AG09309 (cell line): ENCODE measurements around the gene UBE3B.

Experiments used
- DNase-seq: peaks from one replicate; pipeline ENCODE4 v3.0.0-alpha.2; 2010; ENCODE audit warnings: low read depth
- H3K4me3 ChIP-seq: 2 replicates; pipeline ENCODE4 v1.5.1; 2011; ENCODE audit warnings: mild to moderate bottlenecking, low read depth, low read length, moderate library complexity; ENCODE audit not compliant: control insufficient read depth
- CTCF ChIP-seq: IDR thresholded peaks from 2 replicates; pipeline ENCODE4 v1.5.1; 2011; ENCODE audit warnings: mild to moderate bottlenecking, low read depth, low read length, inconsistent platforms; ENCODE audit not compliant: insufficient read depth, control insufficient read depth; ENCODE audit errors: missing control alignments

Gene UBE3B

GRCh38 chr12:109513977-109514376 is 36.5 kb downstream of the UBE3B start:
- H3K4me3 ChIP-seq: no peak overlapping the region
- no peak for DNase-seq
- no peak for TF ChIP-seq CTCF

- no peak for TF ChIP-seq CTCF
- DNase-seq: no peak
- H3K4me3 ChIP-seq: no peak overlapping the region
Observed at GRCh38 chr12:109517619-109518018, 40.2 kb downstream of the UBE3B start.

GRCh38 chr12:109518820-109519665 is 41.6 kb downstream of the UBE3B start:
- DNase-seq: peak; percentile 75
- no peak overlapping the region for H3K4me3 ChIP-seq
- peak; percentile 87 for TF ChIP-seq CTCF

DNA sequence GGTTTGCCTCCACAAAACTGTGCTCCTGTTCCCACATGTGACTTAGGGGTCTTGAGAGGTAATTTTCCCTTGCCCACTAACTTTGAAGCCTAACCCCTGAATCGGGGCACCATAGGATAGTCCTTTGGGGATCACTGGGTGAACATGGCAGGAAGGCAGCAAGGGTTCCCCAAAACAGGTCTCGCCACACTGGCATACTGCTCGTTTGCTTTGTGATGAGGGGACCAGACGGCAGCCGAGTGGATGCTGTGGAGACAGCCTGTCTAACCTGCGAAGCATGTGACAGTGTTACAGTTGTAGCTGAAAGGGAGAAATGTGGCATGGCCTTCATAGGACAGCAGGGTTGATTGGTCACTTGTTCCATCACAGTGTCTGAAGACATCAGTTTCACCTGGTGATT is 42.4 kb downstream of the UBE3B start:
- no peak overlapping the region for H3K4me3 ChIP-seq
- no peak for TF ChIP-seq CTCF

GRCh38 chr12:109521831-109522230 is 44.4 kb downstream of the UBE3B start:
- no peak for DNase-seq
- H3K4me3 ChIP-seq: no peak overlapping the region
- no peak for TF ChIP-seq CTCF

More for the DNA sequence above, 42.4 kb downstream of the UBE3B start:
- no peak for DNase-seq

- no peak for DNase-seq
Observed at GRCh38 chr12:109523071-109523470, 45.6 kb downstream of the UBE3B start.

More at GRCh38 chr12:109523071-109523470, 45.6 kb downstream of the UBE3B start:
- TF ChIP-seq CTCF: no peak
- no peak overlapping the region for H3K4me3 ChIP-seq
